Activated B cell treated with CpG ODN at 0.5 μM for 24 hours (primary cell): ENCODE data around the gene PARP8. TPM values are rescaled to one million over a fixed set of nuclear protein-coding genes. Genes with fewer than 3 reads are reported as not detected.
"Not testable (repeated sequence)": the region's sequence is repeated elsewhere in the genome, so short reads cannot be mapped to it uniquely, and the experiment has no call there.

Experiments
- ATAC-seq: fragments of 200-7000 bp; cut with Tn5 transposase; one replicate; pipeline ENCODE4 v1.10.0; 2021; ENCODE audit warnings: low read depth, mild to moderate bottlenecking, moderate library complexity
- CTCF ChIA-PET: fragments of 350-600 bp; sonication (Branson Sonifier 250); formaldehyde crosslinking; loops from one replicate; lab custom pipeline; 2021; ENCODE audit warnings: antibody characterized with exemption; lab: Charles Lee
- POLR2A ChIA-PET: fragments of 350-600 bp; sonication (Branson Sonifier 250); formaldehyde crosslinking; loops from one replicate; lab custom pipeline; 2021; ENCODE audit warnings: antibody characterized with exemption; lab: Charles Lee
- DNase-seq: peaks from one replicate; pipeline ENCODE4 v3.0.0; 2022
- H3K27ac Mint-ChIP-seq: one replicate; pipeline ENCODE4 v1.8.0; 2020; ENCODE audit warnings: mixed read lengths
- H3K27me3 Mint-ChIP-seq: one replicate; pipeline ENCODE4 v1.8.0; 2021; ENCODE audit warnings: mixed read lengths
- H3K36me3 Mint-ChIP-seq: one replicate; pipeline ENCODE4 v1.8.0; 2021; ENCODE audit warnings: low read depth, mixed read lengths
- H3K4me1 Mint-ChIP-seq: one replicate; pipeline ENCODE4 v1.8.0; 2021; ENCODE audit warnings: mixed read lengths
- H3K4me3 Mint-ChIP-seq: one replicate; pipeline ENCODE4 v1.8.0; 2020; ENCODE audit warnings: mild to moderate bottlenecking, mixed read lengths
- H3K9me3 Mint-ChIP-seq: one replicate; pipeline ENCODE4 v1.8.0; 2020; ENCODE audit warnings: mixed read lengths
- intact Hi-C: fragments of 100-400 bp; cut with micrococcal nuclease; formaldehyde crosslinking; loops from one replicate; pipeline ENCODE4 v1.15.1; 2024
- total RNA-seq: library from RNA; stranded (reverse); gene quantifications from 2 replicates; pipeline ENCODE4 v1.2.3, GENCODE V29; 2022
- TF ChIP-seq, protein P1 (sequence below): fragments of 200-600 bp; IDR thresholded peaks from one replicate; pipeline ENCODE4 v1.8.0; 2022; ENCODE audit warnings: antibody characterized with exemption, mild to moderate bottlenecking

The PARP8 gene
- total RNA-seq, 1 donor from 2014 or later = 56.0 TPM

DNA sequence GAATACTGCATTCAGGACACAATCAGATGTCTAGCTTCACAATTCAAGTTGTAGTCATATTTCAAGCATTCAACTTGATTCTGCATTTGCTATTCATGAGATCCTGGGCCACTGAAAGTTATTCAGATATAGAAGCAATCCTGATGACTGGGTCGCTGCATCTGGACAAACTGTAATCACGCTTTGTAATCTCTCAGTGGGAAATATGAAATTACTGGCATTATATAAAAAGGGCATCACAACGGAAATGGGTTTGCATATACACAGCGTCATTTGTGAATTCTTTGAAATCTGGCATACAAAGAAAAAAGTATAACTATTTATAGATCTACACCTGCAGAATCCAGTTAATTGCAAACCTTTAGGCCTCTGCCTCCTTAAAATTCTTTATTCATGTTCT, 102.2 kb downstream of the PARP8 start:
- intact Hi-C loops = no loop called here
- ChIA-PET POLR2A (no interaction called here), CTCF (interaction anchor here (1.7 kb wide), 1 partner anchor 24 kb away, joined by 4 read pairs; no protein-coding TSS in a partner anchor)
- Mint-ChIP-seq H3K27me3 (no peaks in the 10 kb centered on the region), H3K9me3 (peaks cover 6% of the 10 kb centered on the region), H3K36me3 (peaks cover 68% of the 10 kb centered on the region), H3K4me1 (peaks cover 6% of the 10 kb centered on the region), H3K4me3 (no peak overlapping the region), H3K27ac (no peak overlapping the region)
- TF ChIP-seq, protein P1, sequence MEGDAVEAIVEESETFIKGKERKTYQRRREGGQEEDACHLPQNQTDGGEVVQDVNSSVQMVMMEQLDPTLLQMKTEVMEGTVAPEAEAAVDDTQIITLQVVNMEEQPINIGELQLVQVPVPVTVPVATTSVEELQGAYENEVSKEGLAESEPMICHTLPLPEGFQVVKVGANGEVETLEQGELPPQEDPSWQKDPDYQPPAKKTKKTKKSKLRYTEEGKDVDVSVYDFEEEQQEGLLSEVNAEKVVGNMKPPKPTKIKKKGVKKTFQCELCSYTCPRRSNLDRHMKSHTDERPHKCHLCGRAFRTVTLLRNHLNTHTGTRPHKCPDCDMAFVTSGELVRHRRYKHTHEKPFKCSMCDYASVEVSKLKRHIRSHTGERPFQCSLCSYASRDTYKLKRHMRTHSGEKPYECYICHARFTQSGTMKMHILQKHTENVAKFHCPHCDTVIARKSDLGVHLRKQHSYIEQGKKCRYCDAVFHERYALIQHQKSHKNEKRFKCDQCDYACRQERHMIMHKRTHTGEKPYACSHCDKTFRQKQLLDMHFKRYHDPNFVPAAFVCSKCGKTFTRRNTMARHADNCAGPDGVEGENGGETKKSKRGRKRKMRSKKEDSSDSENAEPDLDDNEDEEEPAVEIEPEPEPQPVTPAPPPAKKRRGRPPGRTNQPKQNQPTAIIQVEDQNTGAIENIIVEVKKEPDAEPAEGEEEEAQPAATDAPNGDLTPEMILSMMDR = no peak
- DNase-seq (no peak), ATAC-seq (no peak)

DNA sequence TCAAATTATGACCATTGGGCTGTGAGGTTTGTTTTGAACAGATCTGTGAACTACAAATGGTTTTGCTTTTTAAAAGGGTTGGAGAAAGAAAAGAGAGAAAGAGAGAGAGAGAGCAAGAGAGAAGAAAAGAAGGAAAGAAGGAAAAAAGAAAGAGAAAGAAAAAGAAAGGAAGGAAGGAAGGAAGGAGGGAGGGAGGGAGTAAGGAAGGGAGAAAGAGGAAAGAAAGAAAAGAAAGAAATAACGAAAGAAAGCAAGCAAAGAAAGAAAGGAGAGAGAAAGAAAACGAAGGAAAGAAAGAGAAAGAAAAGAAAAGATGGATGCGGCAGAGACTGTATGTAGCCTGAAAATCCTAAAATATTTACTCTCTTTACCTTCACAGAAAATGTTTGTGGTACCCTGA, 104.0 kb downstream of the PARP8 start:
- H3K4me3 Mint-ChIP-seq = no peak overlapping the region

DNA sequence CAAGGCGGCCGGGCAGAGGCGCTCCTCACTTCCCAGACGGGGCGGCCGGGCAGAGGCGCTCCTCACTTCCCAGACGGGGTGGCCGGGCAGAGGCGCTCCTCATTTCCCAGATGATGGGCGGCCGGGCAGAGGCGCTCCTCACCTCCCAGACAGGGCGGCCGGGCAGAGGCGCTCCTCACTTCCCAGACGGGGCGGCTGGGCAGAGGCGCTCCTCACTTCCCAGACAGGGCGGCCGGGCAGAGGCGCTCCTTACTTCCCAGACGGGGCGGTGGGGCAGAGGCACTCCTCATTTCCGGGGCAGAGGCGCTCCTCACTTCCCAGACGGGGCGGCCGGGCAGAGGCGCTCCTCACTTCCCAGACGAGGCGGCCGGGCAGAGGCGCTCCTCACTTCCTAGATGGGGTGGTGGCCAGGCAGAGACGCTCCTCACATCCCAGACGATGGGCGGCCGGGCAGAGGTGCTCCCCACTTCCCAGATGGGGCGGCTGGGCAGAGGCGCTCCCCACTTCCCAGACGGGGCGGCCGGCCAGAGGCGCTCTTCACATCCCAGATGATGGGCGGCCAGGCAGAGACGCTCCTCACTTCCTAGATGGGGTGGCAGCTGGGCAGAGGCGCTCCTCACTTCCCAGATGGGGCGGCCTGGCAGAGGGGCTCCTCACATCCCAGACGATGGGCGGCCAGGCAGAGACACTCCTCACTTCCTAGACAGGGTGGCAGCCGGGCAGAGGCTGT, 108.2 kb downstream of the PARP8 start:
- H3K27me3 Mint-ChIP-seq, H3K4me1 Mint-ChIP-seq, POLR2A ChIA-PET, ATAC-seq, H3K9me3 Mint-ChIP-seq, DNase-seq, H3K4me3 Mint-ChIP-seq, intact Hi-C loops, CTCF ChIA-PET, H3K27ac Mint-ChIP-seq: not testable (repeated sequence)
- H3K36me3 Mint-ChIP-seq = peaks cover 65% of the 10 kb centered on the region

More for the DNA sequence above, 104.0 kb downstream of the PARP8 start:
- CTCF ChIA-PET = interaction anchor here (0.6 kb wide), 1 partner anchor 234 kb away, joined by 3 read pairs; no protein-coding TSS in a partner anchor
- peaks cover 6% of the 10 kb centered on the region for H3K9me3 Mint-ChIP-seq
- POLR2A ChIA-PET = no interaction called here
- peaks cover 68% of the 10 kb centered on the region for H3K36me3 Mint-ChIP-seq
- intact Hi-C loops = no loop called here
- H3K27me3 Mint-ChIP-seq = no peaks in the 10 kb centered on the region
- TF ChIP-seq, protein P1 = no peak
- DNase-seq (no peak), ATAC-seq (no peak)
- peaks cover 6% of the 10 kb centered on the region for H3K4me1 Mint-ChIP-seq
- no peak overlapping the region for H3K27ac Mint-ChIP-seq

DNA sequence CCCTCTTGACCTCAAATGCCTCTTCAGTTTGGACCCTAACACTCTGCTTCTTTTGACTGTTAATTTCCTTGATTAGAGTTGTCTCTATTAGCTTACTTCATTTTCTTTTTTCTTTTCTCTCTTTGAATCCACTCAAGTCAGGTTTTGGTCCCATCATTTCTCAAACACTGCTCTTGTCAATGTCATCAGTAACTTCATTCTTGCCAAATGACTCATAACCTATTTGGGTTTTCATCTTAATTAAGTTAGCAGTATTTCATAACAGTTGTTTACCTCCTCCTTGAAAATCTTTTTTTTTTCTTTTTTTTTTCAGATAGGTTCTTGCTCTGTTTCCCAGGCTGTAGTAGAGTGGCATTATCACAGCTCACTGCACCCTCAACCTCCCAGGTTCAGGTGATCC, 119.6 kb downstream of the PARP8 start:
- intact Hi-C loops = no loop called here
- POLR2A ChIA-PET = no interaction called here
- ATAC-seq (no peak), DNase-seq (no peak)
- TF ChIP-seq, protein P1 = no peak
- Mint-ChIP-seq H3K9me3 (no peaks in the 10 kb centered on the region), H3K4me3 (no peak overlapping the region), H3K4me1 (no peaks in the 10 kb centered on the region), H3K27ac (no peak overlapping the region), H3K27me3 (no peaks in the 10 kb centered on the region), H3K36me3 (peaks cover 59% of the 10 kb centered on the region)
- CTCF ChIA-PET = no interaction called here

DNA sequence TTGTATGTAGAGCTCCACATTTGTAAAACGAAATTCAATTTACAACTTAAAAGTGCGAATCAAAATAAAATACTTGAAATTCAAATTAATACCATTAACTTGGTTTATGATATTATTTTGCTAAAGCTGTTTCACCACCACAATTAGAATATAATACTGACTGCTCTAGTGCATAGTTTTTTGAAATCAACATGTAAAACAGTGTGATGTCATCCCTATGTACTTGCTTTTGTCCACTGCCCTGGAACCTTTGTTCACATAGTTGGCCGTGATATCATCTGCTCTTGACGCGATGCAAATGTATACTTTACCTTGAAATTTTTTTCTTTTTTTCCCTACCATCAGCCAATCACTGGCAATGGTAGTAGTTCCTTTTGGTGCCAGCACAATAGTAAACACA, 125.4 kb downstream of the PARP8 start:
- no peaks in the 10 kb centered on the region for H3K4me1 Mint-ChIP-seq
- ChIA-PET POLR2A (no interaction called here), CTCF (no interaction called here)
- intact Hi-C loops = no loop called here
- peaks cover 66% of the 10 kb centered on the region for H3K36me3 Mint-ChIP-seq
- ATAC-seq (no peak), DNase-seq (no peak)
- no peak overlapping the region for H3K27ac Mint-ChIP-seq
- H3K4me3 Mint-ChIP-seq = no peak overlapping the region
- H3K27me3 Mint-ChIP-seq = no peaks in the 10 kb centered on the region
- TF ChIP-seq, protein P1 = no peak
- no peaks in the 10 kb centered on the region for H3K9me3 Mint-ChIP-seq
